ENCODE results near the gene SSRP1.
A peak's percentile ranks its signal among the peaks of the same experiment; 100 is the strongest.

Gene SSRP1

GRCh38 chr11:57336111-57336666, 497 bp upstream of the SSRP1 start:
- Histone ChIP-seq H3K4me3 (ENCODE audit: low read depth, low read length) (peak overlapping the region; percentile 77), H3K27ac (ENCODE audit: low read depth, low read length) (no peak overlapping the region)

GRCh38 chr11:57335023-57335342, 709 bp downstream of the SSRP1 start:
- peaks cover 4% of the 10 kb centered on the region; the same call in 1 of the 2 replicates for H3K27me3 ChIP-seq (ENCODE audit: control insufficient read depth, insufficient read depth, low read length)
- peak overlapping the region; percentile 89 for H3K9ac ChIP-seq (ENCODE audit: low read length)
- H3K36me3 ChIP-seq (ENCODE audit: control insufficient read depth, insufficient read depth, low read length) = peaks cover 47% of the 10 kb centered on the region
- no peaks in the 10 kb centered on the region for H3K9me3 ChIP-seq (ENCODE audit: control insufficient read depth, insufficient read depth, low read depth, low read length)
- peak overlapping the region; percentile 87; the same call in 1 of the 2 replicates for H3K27ac ChIP-seq (ENCODE audit: low read depth, low read length)
- peaks cover 27% of the 10 kb centered on the region for H3K4me1 ChIP-seq (ENCODE audit: control insufficient read depth, insufficient read depth, low read length)
- H3K4me3 ChIP-seq (ENCODE audit: low read depth, low read length) = peak overlapping the region; percentile 77

More at GRCh38 chr11:57336111-57336666, 497 bp upstream of the SSRP1 start:
- Histone ChIP-seq H3K4me1 (ENCODE audit: control insufficient read depth, insufficient read depth, low read length) (peaks cover 32% of the 10 kb centered on the region), H3K9me3 (ENCODE audit: control insufficient read depth, insufficient read depth, low read depth, low read length) (no peaks in the 10 kb centered on the region), H3K9ac (ENCODE audit: low read length) (peak overlapping the region; percentile 66), H3K27me3 (ENCODE audit: control insufficient read depth, insufficient read depth, low read length) (peaks cover 4% of the 10 kb centered on the region; the same call in 1 of the 2 replicates), H3K36me3 (ENCODE audit: control insufficient read depth, insufficient read depth, low read length) (peaks cover 35% of the 10 kb centered on the region)

GRCh38 chr11:57332694-57333440, 2.8 kb downstream of the SSRP1 start:
- Histone ChIP-seq H3K27ac (ENCODE audit: low read depth, low read length) (no peak overlapping the region), H3K4me3 (ENCODE audit: low read depth, low read length) (no peak overlapping the region), H3K9ac (ENCODE audit: low read length) (no peak overlapping the region), H3K27me3 (ENCODE audit: control insufficient read depth, insufficient read depth, low read length) (no peaks in the 10 kb centered on the region), H3K9me3 (ENCODE audit: control insufficient read depth, insufficient read depth, low read depth, low read length) (no peaks in the 10 kb centered on the region), H3K4me1 (ENCODE audit: control insufficient read depth, insufficient read depth, low read length) (peaks cover 17% of the 10 kb centered on the region), H3K36me3 (ENCODE audit: control insufficient read depth, insufficient read depth, low read length) (peaks cover 69% of the 10 kb centered on the region)

GRCh38 chr11:57331720-57332119, 4.0 kb downstream of the SSRP1 start:
- Histone ChIP-seq H3K36me3 (ENCODE audit: control insufficient read depth, insufficient read depth, low read length) (peaks cover 80% of the 10 kb centered on the region), H3K9me3 (ENCODE audit: control insufficient read depth, insufficient read depth, low read depth, low read length) (no peaks in the 10 kb centered on the region), H3K9ac (ENCODE audit: low read length) (no peak overlapping the region)

GRCh38 chr11:57330029-57330428, 5.7 kb downstream of the SSRP1 start:
- peaks cover 21% of the 10 kb centered on the region for H3K4me1 ChIP-seq (ENCODE audit: control insufficient read depth, insufficient read depth, low read length)
- no peaks in the 10 kb centered on the region for H3K27me3 ChIP-seq (ENCODE audit: control insufficient read depth, insufficient read depth, low read length)
- H3K36me3 ChIP-seq (ENCODE audit: control insufficient read depth, insufficient read depth, low read length) = peaks cover 90% of the 10 kb centered on the region
- no peak overlapping the region for H3K27ac ChIP-seq (ENCODE audit: low read depth, low read length)
- no peak overlapping the region for H3K9ac ChIP-seq (ENCODE audit: low read length)
- H3K9me3 ChIP-seq (ENCODE audit: control insufficient read depth, insufficient read depth, low read depth, low read length) = no peaks in the 10 kb centered on the region
- no peak overlapping the region for H3K4me3 ChIP-seq (ENCODE audit: low read depth, low read length)

More at GRCh38 chr11:57331720-57332119, 4.0 kb downstream of the SSRP1 start:
- H3K27me3 ChIP-seq (ENCODE audit: control insufficient read depth, insufficient read depth, low read length) = no peaks in the 10 kb centered on the region
- H3K4me1 ChIP-seq (ENCODE audit: control insufficient read depth, insufficient read depth, low read length) = peaks cover 16% of the 10 kb centered on the region
- no peak overlapping the region for H3K27ac ChIP-seq (ENCODE audit: low read depth, low read length)
- H3K4me3 ChIP-seq (ENCODE audit: low read depth, low read length) = no peak overlapping the region

- Histone ChIP-seq H3K9ac (ENCODE audit: low read length) (no peak overlapping the region), H3K27ac (ENCODE audit: low read depth, low read length) (no peak overlapping the region), H3K4me3 (ENCODE audit: low read depth, low read length) (no peak overlapping the region), H3K4me1 (ENCODE audit: control insufficient read depth, insufficient read depth, low read length) (peaks cover 20% of the 10 kb centered on the region), H3K9me3 (ENCODE audit: control insufficient read depth, insufficient read depth, low read depth, low read length) (no peaks in the 10 kb centered on the region), H3K27me3 (ENCODE audit: control insufficient read depth, insufficient read depth, low read length) (no peaks in the 10 kb centered on the region), H3K36me3 (ENCODE audit: control insufficient read depth, insufficient read depth, low read length) (peaks cover 70% of the 10 kb centered on the region)
Measured at GRCh38 chr11:57327721-57328120, 8.0 kb downstream of the SSRP1 start.

GRCh38 chr11:57325735-57326048, 10.0 kb downstream of the SSRP1 start:
- Histone ChIP-seq H3K36me3 (ENCODE audit: control insufficient read depth, insufficient read depth, low read length) (peaks cover 60% of the 10 kb centered on the region), H3K9me3 (ENCODE audit: control insufficient read depth, insufficient read depth, low read depth, low read length) (no peaks in the 10 kb centered on the region), H3K9ac (ENCODE audit: low read length) (peak overlapping the region; percentile 94), H3K4me3 (ENCODE audit: low read depth, low read length) (peak overlapping the region; percentile 68), H3K27me3 (ENCODE audit: control insufficient read depth, insufficient read depth, low read length) (no peaks in the 10 kb centered on the region), H3K27ac (ENCODE audit: low read depth, low read length) (peak overlapping the region; percentile 95), H3K4me1 (ENCODE audit: control insufficient read depth, insufficient read depth, low read length) (peaks cover 34% of the 10 kb centered on the region)

GRCh38 chr11:57324886-57325734, 10.6 kb downstream of the SSRP1 start, which contains the start of gene TNKS1BP1:
Gene TNKS1BP1, minus strand, starts transcription at chr11:57324952. Its CDS starts 3,067 bp downstream, at chr11:57321885.
- Histone ChIP-seq H3K27me3 (ENCODE audit: control insufficient read depth, insufficient read depth, low read length) (no peaks in the 10 kb centered on the region), H3K4me3 (ENCODE audit: low read depth, low read length) (peak within 1 kb of the TSS; percentile 68), H3K27ac (ENCODE audit: low read depth, low read length) (peak within 1 kb of the TSS; percentile 95), H3K9ac (ENCODE audit: low read length) (peak within 1 kb of the TSS; percentile 94), H3K4me1 (ENCODE audit: control insufficient read depth, insufficient read depth, low read length) (peaks cover 34% of the 10 kb centered on the region), H3K36me3 (ENCODE audit: control insufficient read depth, insufficient read depth, low read length) (peaks cover 60% of the 10 kb centered on the region), H3K9me3 (ENCODE audit: control insufficient read depth, insufficient read depth, low read depth, low read length) (no peaks in the 10 kb centered on the region)

GRCh38 chr11:57324154-57324885, 11.4 kb downstream of the SSRP1 start:
- Histone ChIP-seq H3K9ac (ENCODE audit: low read length) (peak overlapping the region; percentile 87), H3K4me3 (ENCODE audit: low read depth, low read length) (peak overlapping the region; percentile 68), H3K36me3 (ENCODE audit: control insufficient read depth, insufficient read depth, low read length) (peaks cover 57% of the 10 kb centered on the region), H3K4me1 (ENCODE audit: control insufficient read depth, insufficient read depth, low read length) (peaks cover 34% of the 10 kb centered on the region), H3K27ac (ENCODE audit: low read depth, low read length) (peak overlapping the region; percentile 81; the same call in 1 of the 2 replicates), H3K27me3 (ENCODE audit: control insufficient read depth, insufficient read depth, low read length) (no peaks in the 10 kb centered on the region), H3K9me3 (ENCODE audit: control insufficient read depth, insufficient read depth, low read depth, low read length) (no peaks in the 10 kb centered on the region)

GRCh38 chr11:57323855-57324153, 11.9 kb downstream of the SSRP1 start:
- Histone ChIP-seq H3K9ac (ENCODE audit: low read length) (peak overlapping the region; percentile 87), H3K9me3 (ENCODE audit: control insufficient read depth, insufficient read depth, low read depth, low read length) (no peaks in the 10 kb centered on the region), H3K4me1 (ENCODE audit: control insufficient read depth, insufficient read depth, low read length) (peaks cover 34% of the 10 kb centered on the region), H3K4me3 (ENCODE audit: low read depth, low read length) (peak overlapping the region; percentile 68), H3K27me3 (ENCODE audit: control insufficient read depth, insufficient read depth, low read length) (no peaks in the 10 kb centered on the region), H3K36me3 (ENCODE audit: control insufficient read depth, insufficient read depth, low read length) (peaks cover 56% of the 10 kb centered on the region), H3K27ac (ENCODE audit: low read depth, low read length) (peak overlapping the region; percentile 81; the same call in 1 of the 2 replicates)

Measured in HUES6 (cell line).